Kidney tubule cell (primary cell): ENCODE data around the gene SPATA31D3.
"Not testable (repeated sequence)": the region's sequence is repeated elsewhere in the genome, so short reads cannot be mapped to it uniquely, and the experiment has no call there.

ENCODE experiments used
- DNase-seq: peaks from one replicate; pipeline ENCODE4 v3.0.0-alpha.2; 2018; ENCODE audit warnings: low spot score

Gene SPATA31D3

GRCh38 chr9:81979196-81979595 is 35.9 kb downstream of the SPATA31D3 start:
- DNase-seq: no peak

GRCh38 chr9:81980568-81980967 is 37.3 kb downstream of the SPATA31D3 start:
- no peak for DNase-seq

GRCh38 chr9:81981883-81982282 is 38.6 kb downstream of the SPATA31D3 start:
- no peak for DNase-seq

- no peak for DNase-seq
Observed at GRCh38 chr9:81984928-81985327, 41.6 kb downstream of the SPATA31D3 start.

- DNase-seq: no peak
Observed at GRCh38 chr9:81986051-81986450, 42.8 kb downstream of the SPATA31D3 start.

- not testable (repeated sequence) for DNase-seq
Observed at GRCh38 chr9:81988472-81988871, 45.2 kb downstream of the SPATA31D3 start, which contains the start of gene SPATA31D1. SPATA31D1 (plus strand) TSS chr9:81988772; CDS start chr9:81988819, 47 bp downstream.

GRCh38 chr9:81989700-81990099 is 46.4 kb downstream of the SPATA31D3 start:
- DNase-seq: no peak

GRCh38 chr9:81993656-81994055 is 50.4 kb downstream of the SPATA31D3 start:
- no peak for DNase-seq
